Measurements from ENCODE around the gene PIEZO2.
"Not testable (repeated sequence)": the region's sequence is repeated elsewhere in the genome, so short reads cannot be mapped to it uniquely, and the experiment has no call there.

The PIEZO2 gene

DNA sequence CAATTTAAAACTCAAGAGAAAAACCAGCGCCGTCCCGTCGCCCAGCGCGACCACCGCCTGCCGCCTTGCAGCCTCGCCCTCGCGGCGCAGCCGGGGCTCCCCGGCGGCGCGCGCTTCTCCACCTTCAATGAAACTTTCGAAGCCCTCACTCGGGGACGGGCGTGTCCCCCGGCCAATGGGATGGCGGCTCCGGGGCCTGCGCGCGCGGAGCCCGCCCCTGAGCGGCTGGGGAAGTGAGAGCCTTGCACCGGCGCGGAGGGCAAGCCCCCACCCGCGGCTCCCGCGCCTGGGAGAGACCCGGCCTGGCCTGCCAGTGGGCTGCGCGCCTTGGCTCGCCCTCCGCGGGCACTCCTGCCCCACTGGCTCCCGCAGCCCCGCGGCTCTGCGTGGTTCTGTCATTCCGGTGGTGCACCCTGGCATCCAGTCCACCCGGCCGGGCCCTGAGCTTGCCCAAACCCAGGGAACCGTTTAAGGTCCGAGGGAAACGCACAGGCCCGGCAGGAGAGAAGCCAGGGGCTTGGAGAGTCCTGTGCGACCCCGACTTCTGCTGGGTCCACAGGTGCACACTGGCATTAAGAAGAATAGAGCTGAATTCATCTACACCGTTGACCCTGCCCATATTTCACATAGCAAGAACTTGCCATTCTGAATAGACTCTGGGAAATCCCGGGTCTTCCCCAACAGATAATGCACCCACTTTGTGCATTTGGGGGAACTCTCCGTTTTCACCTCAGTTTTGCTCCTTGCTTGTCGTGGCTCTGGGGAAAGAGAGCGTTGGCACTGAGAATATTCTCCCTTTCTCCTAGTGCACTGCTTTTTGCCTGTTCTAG, at the start of gene PIEZO2:
TSS of gene PIEZO2 (minus strand) at position 129 of the 830 bp plus-strand sequence. CDS start 981 bp downstream, outside the sequence.
- peak; percentile 82 for DNase-seq

DNA sequence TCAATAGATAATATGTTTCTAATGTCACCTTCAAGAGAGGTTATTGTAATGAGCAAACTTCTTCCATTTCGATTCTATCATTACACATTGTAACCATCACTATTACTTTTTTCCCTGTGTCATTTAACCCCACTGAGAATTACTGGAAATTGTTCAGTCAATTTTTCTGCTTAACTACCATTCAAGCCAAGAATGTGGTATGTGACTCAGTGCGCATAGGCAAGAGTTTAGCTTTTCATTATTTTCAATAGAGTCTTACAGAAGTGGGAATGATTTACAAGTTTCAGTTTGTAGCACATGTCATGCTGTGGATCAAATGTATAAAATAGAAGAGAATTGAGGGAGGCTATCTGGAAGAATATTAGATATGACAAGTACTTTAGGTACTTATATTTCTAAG, 34.3 kb upstream of the PIEZO2 start:
- no peak for DNase-seq

DNA sequence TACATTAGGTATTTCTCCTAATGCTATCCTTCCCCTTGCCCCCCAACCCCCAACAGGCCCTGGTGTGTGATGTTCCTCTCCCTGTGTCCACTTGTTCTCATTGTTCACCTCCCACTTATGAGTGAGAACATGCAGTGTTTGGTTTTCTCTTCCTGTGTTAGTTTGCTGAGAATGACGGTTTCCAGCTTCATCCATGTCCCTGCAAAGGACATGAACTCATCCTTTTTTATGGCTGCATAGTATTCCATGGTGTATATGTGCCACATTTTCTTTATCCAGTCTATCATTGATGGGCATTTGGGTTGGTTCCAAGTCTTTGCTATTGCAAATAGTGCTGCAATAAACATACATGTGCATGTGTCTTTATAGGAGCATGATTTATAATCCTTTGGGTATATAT, 32.3 kb upstream of the PIEZO2 start:
- DNase-seq, result not testable (repeated sequence)

DNA sequence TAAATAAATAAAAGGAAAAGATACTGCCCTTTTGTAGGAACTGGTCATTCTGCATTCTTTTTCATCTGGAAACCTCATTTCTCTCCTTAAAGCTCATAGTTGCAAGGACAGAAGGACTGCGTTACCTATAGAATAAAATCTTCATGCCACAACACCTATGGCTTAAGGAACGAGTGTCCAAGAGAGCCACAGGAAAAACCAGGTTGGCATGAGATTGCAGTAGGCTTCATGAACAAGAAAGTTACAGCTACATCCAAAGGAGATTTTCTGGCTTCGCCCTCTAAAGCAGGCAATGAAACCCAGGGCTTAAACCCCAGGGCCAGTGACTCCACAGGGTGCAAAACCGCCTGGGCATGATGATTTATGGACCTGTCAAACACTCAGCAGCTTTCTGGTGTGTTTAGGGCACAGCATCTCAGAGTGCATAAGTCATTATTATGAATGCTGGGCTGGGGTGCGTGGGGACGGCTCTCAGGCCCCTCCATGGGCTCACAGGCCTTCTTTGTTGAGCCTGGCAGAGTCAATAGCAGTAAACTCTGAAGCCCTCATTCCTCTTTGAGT, 30.7 kb upstream of the PIEZO2 start:
- no peak for DNase-seq

DNA sequence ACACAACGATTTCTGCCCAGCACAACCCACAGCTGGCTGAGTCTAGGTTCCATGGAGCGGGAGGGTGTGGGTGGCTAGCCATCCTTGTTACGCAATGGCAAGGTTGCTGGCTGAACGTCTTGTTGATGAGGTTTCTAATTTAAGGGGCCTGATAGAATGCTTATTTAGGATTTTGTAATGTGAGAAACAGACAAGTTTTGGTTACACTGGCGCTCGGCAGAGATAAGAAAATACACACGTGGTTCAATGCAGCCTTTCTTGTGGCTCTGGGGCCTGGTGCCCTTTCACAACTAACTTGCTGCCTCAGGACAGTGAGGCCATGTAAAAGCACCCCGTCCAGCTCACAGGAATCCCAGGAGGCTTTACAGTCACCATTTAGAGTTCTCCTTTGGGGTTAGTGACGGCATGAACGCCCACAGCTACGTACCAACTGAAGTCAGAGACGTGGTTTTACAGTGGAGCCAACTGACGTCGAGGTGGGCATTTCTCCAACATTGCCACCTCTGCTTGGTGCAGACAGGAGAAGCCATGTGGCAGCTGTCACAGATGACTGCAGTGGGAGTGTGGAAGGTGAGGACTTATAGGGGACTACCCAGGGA, 29.7 kb upstream of the PIEZO2 start:
- no peak for DNase-seq

DNA sequence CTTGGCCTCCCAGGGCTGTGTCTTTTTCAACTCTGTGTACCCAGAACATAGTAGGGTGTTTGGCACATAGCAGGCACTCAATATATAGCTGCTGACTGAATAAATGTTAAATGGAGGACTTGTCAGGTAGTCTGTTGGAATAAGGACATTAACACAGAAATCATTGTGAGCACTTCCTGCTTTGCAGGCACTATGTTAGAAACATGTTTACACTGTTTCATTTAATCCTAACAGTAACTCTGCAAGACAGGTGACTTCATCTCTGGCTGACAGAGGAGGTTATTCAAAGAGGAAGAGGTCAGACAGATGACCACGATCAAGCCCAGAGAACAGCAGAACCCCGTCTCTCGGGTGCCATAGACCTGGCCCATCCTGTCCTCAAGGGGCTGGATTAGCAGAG, 28.0 kb upstream of the PIEZO2 start:
- no peak for DNase-seq

DNA sequence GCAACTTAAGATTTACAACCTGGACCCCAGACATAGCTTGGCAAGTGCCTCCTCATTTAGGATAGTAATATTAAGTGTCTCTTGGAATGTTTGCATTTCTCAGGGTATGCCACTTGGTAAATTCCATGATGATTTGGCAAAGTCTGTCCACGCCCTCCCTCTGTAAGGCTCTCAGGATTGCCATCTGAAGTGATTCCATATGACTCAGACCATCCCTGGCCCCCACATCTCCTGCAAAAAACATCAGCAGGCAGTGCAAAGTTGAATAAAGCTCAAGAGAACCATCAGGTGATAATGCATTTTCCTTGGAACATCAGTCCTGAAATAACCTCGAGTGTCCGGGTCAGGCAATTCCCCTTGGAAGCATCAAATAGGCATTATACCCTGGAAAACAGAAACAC, 27.1 kb upstream of the PIEZO2 start:
- DNase-seq, result peak; percentile 77

DNA sequence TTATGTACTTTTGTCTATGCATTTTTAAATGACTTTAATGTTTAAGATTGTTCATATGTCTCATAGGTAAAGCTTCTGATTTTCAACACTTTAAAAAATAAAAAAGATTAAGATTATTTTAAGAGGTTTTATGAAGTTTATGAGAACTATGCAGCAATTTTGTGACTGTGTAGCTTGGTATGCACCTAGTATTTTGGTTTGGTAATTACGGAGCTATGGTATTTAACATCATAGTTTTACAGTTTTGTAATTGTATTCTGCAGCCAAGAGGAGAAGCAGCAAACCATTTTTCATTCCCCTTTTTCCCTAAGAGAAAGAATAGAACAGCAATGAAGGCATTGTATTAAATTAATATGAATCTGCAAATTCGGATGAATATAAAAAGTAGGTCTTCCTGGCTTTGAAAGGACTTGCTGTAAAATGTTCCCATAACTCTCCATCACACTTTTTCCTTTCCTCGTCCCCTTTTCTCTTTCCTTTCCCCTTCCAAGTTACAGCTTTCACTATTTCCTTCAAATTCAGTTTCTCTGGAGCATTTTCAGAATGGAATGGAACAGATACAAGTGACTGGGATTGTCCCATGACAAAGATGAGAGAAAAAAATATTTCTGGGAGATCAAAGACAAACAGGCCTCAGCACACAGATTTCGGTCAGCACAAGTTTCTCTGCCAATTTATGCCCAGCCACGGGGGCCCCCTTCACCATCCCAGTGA, 26.1 kb upstream of the PIEZO2 start:
- DNase-seq, result peak; percentile 49

DNA sequence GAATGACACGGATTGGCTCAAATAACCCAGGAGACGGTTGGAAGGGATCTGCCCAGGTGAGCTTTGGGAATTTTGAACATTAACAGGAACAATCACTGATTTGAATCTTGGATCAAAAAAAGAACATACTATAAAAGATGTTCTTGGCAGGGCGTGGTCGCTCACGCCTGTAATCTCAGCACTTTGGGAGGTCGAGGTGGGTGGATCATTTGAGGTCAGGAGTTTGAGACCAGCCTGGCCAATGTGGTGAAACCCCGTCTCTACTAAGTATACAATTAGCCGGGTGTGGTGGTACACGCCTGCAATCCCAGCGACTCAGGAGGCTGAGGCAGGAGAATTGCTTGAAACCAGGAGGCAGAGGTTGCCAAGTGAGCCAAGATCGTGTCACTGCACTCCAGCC, 24.8 kb upstream of the PIEZO2 start:
- DNase-seq, result not testable (repeated sequence)

DNA sequence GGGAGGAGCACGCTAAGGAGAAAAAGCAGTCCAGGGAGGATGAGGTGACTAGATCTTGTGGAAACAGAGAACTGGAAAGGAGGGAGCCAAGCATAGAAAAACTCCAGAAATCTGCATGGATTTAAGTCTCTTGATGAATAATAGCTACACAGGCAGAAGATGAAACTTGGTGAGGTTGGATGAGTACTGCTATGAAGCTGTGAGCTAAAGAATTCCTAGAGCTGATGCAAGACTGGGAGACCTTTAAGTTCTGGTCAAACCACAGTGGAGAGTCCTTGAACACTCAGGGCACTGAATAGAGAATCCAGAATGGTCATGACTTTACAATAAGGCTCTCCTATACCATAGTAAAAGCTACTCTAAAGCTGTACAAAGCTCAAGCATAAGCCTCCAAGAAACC, 18.4 kb upstream of the PIEZO2 start:
- no peak for DNase-seq

DNA sequence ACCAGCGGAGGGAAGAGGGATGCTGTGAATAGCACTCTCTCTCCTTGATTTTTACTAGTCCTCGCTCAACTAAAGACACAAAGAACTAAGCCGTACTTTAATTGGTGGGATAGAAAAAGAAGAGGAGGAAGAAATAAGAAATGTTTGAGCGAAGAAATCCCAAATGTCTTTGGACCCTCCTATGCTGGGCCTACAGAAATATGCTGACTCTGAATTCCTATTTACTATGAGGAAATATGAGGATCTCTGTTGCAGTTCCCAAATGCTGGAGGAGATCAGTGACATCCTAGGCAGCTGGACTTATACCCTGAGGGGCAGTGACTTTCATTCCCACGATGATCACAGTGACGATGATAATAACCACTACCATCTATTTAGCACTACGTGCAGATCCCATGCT, 16.6 kb upstream of the PIEZO2 start:
- DNase-seq, result no peak

DNA sequence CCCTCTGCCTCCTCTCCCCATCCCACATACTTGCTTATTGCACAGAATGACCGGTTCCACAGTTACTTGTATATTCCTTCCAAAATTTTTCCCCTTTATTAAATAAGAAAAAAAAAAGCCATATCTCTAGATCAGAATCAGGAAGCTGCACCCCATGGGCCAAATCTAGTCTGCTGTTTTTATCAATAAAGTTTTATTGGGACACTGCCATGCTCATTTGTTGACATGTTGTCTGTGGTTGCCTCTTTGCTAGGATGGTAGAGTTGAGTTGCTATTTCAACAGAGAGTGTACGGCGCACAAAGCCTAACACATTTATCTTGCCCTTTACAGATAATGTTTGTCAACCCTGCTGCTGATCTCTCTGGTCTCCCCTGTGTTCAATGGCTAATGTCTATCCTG, 15.8 kb upstream of the PIEZO2 start:
- no peak for DNase-seq

DNA sequence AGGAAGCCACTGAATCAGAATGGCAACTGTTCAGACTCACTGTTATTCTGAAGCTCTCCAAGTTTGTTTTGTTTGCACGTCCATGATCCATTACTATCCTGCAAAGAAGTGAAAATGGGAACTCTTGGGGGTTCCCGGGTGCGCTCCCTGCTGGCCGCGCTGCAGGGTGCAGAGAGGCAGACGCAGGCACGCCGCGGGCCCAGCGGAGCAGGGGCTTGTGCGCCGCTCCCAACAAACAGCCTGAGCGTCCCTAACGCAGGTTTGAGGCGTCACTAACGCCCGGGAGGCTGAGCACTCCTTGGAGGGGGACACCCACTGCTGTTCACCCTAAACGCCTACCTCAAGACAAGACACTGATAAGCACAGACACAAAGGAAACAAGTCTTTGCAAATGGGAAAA, 14.3 kb upstream of the PIEZO2 start:
- no peak for DNase-seq

DNA sequence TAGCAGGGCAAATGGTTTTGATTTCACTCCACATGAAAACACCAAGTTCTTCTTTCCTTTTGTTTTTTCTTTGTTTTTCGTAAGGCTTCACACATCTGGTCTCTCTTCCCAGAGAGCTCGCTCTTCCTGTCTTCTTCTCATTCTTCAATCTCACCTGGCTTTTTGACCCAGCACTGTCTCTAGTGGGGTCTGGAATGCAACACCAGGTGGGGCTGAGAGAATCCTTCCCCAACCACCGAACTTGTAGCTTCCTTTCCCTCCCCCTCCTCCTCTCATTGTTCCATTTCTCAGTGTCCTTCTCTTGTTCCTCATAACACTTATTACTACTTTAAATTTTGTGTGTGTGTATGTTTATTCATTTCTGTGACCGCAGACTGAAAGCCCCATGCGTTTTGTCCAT, 13.5 kb upstream of the PIEZO2 start:
- no peak for DNase-seq

DNA sequence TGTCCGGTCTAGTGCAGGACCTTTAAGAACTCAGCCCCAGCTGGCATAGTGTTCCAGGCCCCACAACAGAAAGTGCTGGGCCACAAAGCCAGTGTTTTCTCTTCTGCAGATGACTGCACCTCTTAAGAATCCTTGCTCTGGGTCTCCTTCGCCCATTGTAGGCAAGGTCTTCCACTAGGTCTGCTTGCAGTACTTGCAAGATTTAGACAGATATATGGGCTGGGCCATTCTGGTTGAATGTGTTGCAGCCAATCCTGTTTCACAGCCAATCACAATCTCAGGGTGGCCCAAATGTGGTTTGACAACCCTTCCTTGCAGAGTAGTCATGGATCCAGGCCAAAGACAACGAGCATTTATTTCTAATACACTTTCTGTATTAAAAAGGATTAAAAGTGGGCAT, 13.1 kb upstream of the PIEZO2 start:
- no peak for DNase-seq

DNA sequence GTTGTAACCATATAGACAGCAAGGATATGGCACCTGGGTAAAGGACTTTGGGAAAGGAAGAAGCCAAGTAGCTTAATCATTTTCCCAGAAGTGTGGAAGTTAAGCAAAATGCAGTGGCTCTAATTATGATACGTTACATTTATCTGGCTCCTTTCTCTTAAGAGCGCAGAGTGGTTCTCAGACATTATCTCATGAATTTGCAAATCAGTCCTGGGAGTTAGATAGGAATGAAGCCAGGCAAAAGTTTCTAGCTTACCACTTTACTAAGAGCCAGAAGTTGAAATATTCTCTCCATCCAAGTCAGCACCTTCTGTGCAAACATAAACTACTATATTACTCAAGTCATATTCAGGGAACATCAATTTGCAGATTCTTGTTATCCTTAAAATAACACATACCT, 10.9 kb upstream of the PIEZO2 start:
- DNase-seq, result no peak

DNA sequence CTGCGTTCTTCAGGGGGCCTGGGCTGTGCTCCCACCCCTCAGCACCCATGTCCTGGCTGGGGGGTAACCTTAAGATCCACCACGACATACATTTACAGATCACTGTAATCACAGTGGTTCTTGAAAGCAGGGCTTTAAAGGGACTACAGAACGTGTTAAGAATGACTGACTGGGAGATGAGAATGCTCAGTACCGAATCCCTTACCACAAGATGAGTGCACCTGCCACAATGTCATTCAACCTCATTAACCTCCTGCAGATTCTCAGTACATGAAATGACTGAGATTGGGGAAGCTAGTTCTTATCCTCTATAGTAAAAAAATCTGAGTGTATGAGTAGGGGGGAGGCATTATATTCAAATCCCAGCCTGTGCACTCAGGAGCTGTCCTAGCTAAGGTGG, 10.5 kb upstream of the PIEZO2 start:
- no peak for DNase-seq

DNA sequence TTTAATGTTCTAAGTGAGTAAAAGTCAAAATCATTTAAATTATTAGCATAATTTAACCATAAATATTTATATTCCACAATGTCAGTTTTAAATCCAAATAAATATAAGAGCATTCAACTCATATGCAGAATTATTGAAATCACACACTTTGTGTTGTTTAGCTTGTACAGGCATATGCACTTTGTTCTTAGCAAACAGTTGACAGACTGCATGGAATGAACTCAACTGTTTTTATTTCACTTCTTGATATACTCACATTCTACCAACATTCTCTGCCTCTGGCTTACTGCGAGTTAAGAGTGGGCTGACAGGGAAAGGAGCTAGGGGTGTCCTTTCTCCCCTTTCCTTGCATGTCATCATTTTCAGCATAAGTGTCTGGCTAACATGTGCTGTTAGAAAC, 7.6 kb upstream of the PIEZO2 start:
- DNase-seq, result no peak

DNA sequence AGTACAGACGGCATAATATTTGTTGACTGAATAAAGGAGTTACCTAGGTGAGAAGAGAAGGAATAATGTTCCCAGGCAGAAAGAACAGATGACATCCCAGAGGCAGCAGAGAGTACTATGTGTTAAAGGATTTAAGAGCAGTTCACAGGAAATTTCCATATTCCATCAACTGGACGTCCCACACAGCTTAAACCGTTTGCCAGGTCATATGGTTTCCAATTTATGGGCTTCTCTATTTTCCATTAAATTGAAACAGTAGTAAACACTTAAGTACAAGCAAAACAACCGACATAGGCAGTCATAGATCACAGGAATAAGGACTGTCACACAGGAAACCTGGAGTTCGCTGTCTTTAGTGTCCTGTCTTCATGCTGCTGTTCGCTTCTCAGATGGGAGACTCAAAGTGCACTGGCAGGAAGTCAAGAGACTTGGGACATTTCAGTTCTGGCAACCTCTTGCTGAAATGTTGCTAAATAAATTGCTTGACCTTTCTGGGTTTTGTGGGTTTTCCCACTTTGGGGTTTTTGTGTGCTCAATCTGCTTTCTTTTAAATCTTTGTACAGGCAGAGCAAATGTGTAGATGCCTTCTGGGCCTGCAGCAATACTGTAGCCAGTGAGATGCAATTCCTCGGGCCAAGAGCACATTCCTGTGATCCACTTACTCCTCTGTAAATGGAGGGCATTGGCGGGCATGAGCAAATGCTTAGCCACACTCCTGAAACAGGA, 5.8 kb upstream of the PIEZO2 start:
- no peak for DNase-seq

DNA sequence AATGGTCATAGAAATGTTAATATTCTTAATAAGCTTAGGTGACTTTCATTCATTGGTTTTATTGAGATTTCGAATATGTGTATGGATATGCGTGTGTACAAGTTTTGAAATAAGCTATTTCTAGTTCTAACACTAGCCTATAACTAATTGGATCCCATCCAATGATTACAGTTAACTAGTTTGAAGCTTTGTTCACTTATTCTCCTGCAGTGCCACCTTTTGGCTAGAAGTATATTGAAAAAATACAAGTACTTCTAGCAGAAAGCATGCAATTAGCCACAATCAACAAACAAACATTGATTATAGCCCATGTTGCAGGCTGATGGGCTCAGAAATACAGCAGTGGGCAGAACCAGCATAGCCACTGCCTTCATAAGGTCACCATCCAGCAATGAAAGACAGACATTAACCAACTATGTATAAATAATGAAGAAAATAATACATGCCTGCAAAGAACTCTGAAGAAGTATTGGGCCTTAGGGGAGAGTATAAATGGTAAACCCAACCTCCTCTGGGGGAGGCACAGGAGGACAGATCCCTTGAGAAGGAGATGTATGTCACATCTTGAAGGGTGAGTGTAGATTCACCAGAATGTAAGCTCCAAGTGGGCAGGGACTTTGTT, 5.1 kb upstream of the PIEZO2 start:
- DNase-seq, result no peak

DNA sequence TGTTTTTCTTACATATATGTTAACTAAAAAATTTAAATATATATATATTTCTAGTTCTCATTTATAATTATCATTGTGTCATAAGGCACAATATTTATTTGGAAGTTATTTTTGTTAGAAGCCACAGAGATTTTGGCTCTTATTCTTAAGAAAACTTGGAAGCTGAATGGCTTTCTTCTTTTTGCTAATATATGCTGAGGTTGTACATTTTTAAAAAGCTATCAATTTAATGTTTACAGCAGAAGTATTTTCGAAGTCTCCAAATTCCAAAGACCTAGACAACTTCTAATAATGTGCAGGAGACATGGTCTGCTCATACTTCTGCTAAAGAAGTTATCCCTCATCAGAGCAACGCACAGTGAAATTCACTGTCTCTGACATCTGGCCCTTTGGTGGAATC, 3.7 kb upstream of the PIEZO2 start:
- no peak for DNase-seq

DNA sequence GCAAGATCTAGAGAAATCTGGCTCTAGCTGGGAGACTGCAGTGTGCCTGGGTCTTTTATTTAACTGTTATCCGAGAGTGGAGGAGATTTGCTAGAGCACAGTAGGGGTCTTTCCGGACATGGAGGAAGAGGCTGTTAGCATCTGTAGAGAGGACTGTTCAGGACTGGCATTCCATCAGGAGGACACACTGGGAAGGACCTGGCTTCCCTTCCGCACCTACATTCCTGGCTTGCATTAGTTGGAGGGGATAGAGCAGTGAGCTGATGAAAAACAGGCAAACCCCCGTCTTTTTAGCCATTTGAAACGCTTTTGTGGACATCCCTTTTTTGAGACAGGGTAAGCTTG, 874 bp upstream of the PIEZO2 start:
- no peak for DNase-seq

All from NCI-H226 (cell line).